ENCODE results near the gene JSRP1. TPM values are rescaled to one million over a fixed set of nuclear protein-coding genes. Genes with fewer than 3 reads are reported as not detected.

JSRP1 gene
- total and polyA plus RNA-seq, 2 of the 8 experiments (the other 6 are each of a cell fraction or from before 2014, with no cell fraction given), result 0.24 to 0.56 TPM

- Histone ChIP-seq H2BK120ac (replicated peaks; ENCODE audit: low read depth, low read length) (no peak overlapping the region), H3K27me3 (replicated peaks in 1 of 4; ENCODE audit: control insufficient read depth in 3 of 4, extremely low read depth in 1 of 4, insufficient read depth in 3 of 4, low read length in 3 of 4) (peaks cover 0 to 23% (median 12%) of the 10 kb centered on the region in 4 experiments; a peak in 6 of 7 replicates), H2AFZ (ENCODE audit: low read length) (no peak overlapping the region), H3K36me3 (ENCODE audit: control insufficient read depth in 2 of 4, insufficient read depth in 4 of 4, low read length in 3 of 4) (peaks cover 3 to 6% (median 4%) of the 10 kb centered on the region in 4 experiments; a peak in 5 of 8 replicates), H3K4ac (replicated peaks; ENCODE audit: insufficient read length, low read depth, low read length) (no peak overlapping the region), H3K79me2 (ENCODE audit: control insufficient read depth in 1 of 2, insufficient read depth in 2 of 2, low read length in 2 of 2) (no peaks in the 10 kb centered on the region), H2BK15ac (ENCODE audit: low read length) (no peak overlapping the region), H2BK12ac (ENCODE audit: low read depth, low read length) (no peak overlapping the region), H3K23ac (ENCODE audit: insufficient read length) (no peak overlapping the region), H3K9ac (replicated peaks in 1 of 4; ENCODE audit: extremely low read depth in 1 of 4, low read depth in 3 of 4, low read length in 3 of 4) (no peak overlapping the region), H2BK5ac (ENCODE audit: low read depth, low read length) (no peak overlapping the region), H4K91ac (replicated peaks; ENCODE audit: insufficient read length, low read length) (no peak overlapping the region), H3K56ac (replicated peaks; ENCODE audit: insufficient read length, low read depth, low read length) (no peak overlapping the region), H2AK5ac (ENCODE audit: low read depth, low read length) (no peak overlapping the region), H4K8ac (ENCODE audit: extremely low read depth, insufficient read depth, low read length) (no peak overlapping the region), H3K79me1 (ENCODE audit: low read depth, low read length) (no peaks in the 10 kb centered on the region), H3K14ac (ENCODE audit: insufficient read length) (no peak overlapping the region), H3K4me3 (ENCODE audit: extremely low read depth in 1 of 4, insufficient read depth in 2 of 4, low read depth in 3 of 4, low read length in 4 of 4) (peak overlapping the region in 1 of 4 experiments; percentile 65; a peak in 2 of 8 replicates), H3K23me2 (ENCODE audit: low read depth, low read length) (peaks cover 12% of the 10 kb centered on the region; the same call in 1 of the 2 replicates), H3K4me2 (ENCODE audit: insufficient read depth in 1 of 2, low read depth in 2 of 2, low read length in 2 of 2) (peak overlapping the region; percentile 74 to 96; a peak in 2 of 4 replicates), H3K4me1 (replicated peaks in 1 of 4; ENCODE audit: control insufficient read depth in 3 of 4, insufficient read depth in 4 of 4, low read length in 3 of 4) (peaks cover 0 to 4% (median 2%) of the 10 kb centered on the region in 4 experiments; a peak in 5 of 7 replicates), H3K9me3 (ENCODE audit: insufficient read depth in 2 of 2, low read depth in 1 of 2, low read length in 1 of 2) (no peaks in the 10 kb centered on the region; a peak in 1 of 4 replicates), H3K18ac (ENCODE audit: extremely low read depth, low read length) (no peak overlapping the region), H2BK20ac (ENCODE audit: low read length) (no peak overlapping the region), H4K20me1 (replicated peaks in 1 of 2; ENCODE audit: control insufficient read depth in 1 of 2, insufficient read depth in 2 of 2, low read length in 2 of 2) (peaks cover 4 to 6% of the 10 kb centered on the region in 2 experiments), H4K5ac (ENCODE audit: insufficient read length, low read depth, low read length) (no peak overlapping the region), H3K27ac (ENCODE audit: low read depth, low read length) (no peak overlapping the region)
- peak in 1 of 2 experiments; percentile 65 for DNase-seq (ENCODE audit: low read depth in 1 of 2, low spot score in 2 of 2)
- WGBS, 2 experiments (ENCODE audit: extremely low coverage in 1 of 2, insufficient coverage in 1 of 2, insufficient read length in 1 of 2, insufficient replicate concordance in 2 of 2, low coverage in 1 of 2, low lambda C conversion rate in 2 of 2, missing lambda C conversion rate in 1 of 2), result 90% methylated on average over 71 of the region's 74 CpGs; no CpG with 5 or more reads in 1 of the 2 experiments
- FAIRE-seq, result no peak
- no peak for TF ChIP-seq JUN (IDR thresholded peaks at IDR 0.05; ENCODE audit: low read depth, low read length)
- 0 out of 3 replicates have a peak, but pooled peaks of 1 of the 2 experiments have one; percentile 27 for TF ChIP-seq POLR2A (IDR thresholded peaks at IDR 0.05; ENCODE audit: control extremely low read depth in 1 of 2, low read depth in 2 of 2, low read length in 2 of 2)
- no peak for TF ChIP-seq SAP30 (IDR thresholded peaks at IDR 0.05; ENCODE audit: insufficient read depth, insufficient replicate concordance, low read length)
- ChIA-PET POLR2A (ENCODE audit: partially characterized antibody) (interaction anchor here (1.1 to 18.7 kb wide), 8 partner anchors 10 to 172 kb away, joined by 3 to 330 read pairs (median 28); partner anchors contain the start of genes LSM7, PLEKHJ1, SF3A2 and SPPL2B), CTCF (ENCODE audit: partially characterized antibody) (interaction anchor here (1.1 to 5.9 kb wide), 11 partner anchors 7 to 37 kb away, joined by 5 to 42 read pairs (median 8); partner anchors contain the start of gene PLEKHJ1)
Measured at GRCh38 chr19:2252055-2252796, 4.0 kb downstream of the JSRP1 start.
